Ascending aorta (tissue), 2 donors: ENCODE measurements around the gene DIRAS1. TPM values are rescaled to one million over a fixed set of nuclear protein-coding genes. Genes with fewer than 3 reads are reported as not detected.

Experiments used
- DNase-seq, 2 donors: peaks; one replicate each; pipeline ENCODE4 v3.0.0-alpha.2; 2019; ENCODE audit warnings: low spot score in 2 of 2
- H3K27ac ChIP-seq, 2 donors: fragments of 200-600 bp; sonication (generic); one replicate each; pipeline ENCODE4 v1.5.1; 2016 to 2017; ENCODE audit warnings: mild to moderate bottlenecking in 1 of 2
- H3K27me3 ChIP-seq: fragments of 200-600 bp; sonication (generic); one replicate; pipeline ENCODE4 v1.5.1; 2017
- H3K36me3 ChIP-seq, 2 donors: fragments of 200-600 bp; sonication (generic); one replicate each; pipeline ENCODE4 v1.5.1; 2016
- H3K4me1 ChIP-seq, 2 donors: fragments of 200-600 bp; sonication (generic); one replicate each; pipeline ENCODE4 v1.5.1; 2016 to 2017; ENCODE audit warnings: mild to moderate bottlenecking in 1 of 2
- H3K4me3 ChIP-seq, 2 donors: fragments of 200-600 bp; sonication (generic); one replicate each; pipeline ENCODE4 v1.5.1; 2016 to 2017; ENCODE audit warnings: mild to moderate bottlenecking in 1 of 2
- H3K9me3 ChIP-seq, 2 donors: fragments of 200-600 bp; sonication (generic); one replicate each; pipeline ENCODE4 v1.5.1; 2016
- intact Hi-C: fragments of 100-400 bp; cut with DNase I; formaldehyde crosslinking; loops from one replicate; pipeline ENCODE4 v1.15.1; 2023
- total RNA-seq: library from RNA; depleted of rRNA; stranded (reverse); fragments of >200 nt; gene quantifications from one replicate; pipeline ENCODE4 v1.1.0, GENCODE V29; 2016
- TF ChIP-seq, protein P1 (sequence below), 3 experiments: fragments of 200-600 bp in 2 of 3; fragments of 450-650 bp in 1 of 3; sonication (generic) in 2 of 3; IDR thresholded peaks; one replicate each; pipeline ENCODE4 v1.5.1; 2016 to 2019; ENCODE audit warnings: antibody characterized with exemption in 3 of 3, mild to moderate bottlenecking in 1 of 3, moderate library complexity in 1 of 3

DIRAS1 gene
- total RNA-seq, 1 donor from 2014 or later, result not detected

DNA sequence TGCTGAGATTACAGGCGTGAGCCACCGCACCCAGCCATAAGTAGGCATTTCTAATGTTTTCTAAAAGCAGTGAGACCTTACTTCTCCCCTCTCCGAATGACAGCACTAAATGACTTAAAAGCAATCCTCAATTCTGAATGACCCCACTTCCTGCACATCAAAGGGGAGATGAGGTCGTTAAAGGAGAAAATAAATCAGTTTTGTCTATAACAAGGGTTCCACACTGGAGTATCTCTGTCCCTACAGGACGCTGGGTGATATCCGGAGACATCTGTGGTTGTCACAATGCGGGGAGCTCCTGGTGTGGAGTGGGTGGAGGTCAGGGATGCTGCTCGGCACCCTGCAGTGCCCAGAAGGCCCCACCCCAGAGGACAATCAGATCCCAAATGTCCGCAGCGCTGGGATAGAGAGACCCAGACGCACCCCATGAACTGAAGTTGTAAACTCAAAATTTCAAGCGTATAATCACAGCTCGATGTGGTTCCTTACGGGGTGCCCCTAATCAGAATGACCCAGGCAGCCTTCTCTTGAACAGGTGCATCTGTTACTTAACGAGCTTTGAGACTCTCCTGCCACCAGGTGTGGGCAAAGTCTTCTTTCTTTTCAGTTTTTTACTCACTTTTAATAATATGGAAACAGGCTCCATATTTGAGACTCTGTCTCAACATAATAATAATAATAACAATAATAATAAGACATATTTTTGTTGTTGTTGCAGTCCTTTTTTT, 21.6 kb downstream of the DIRAS1 start:
- Histone ChIP-seq H3K27me3 (no peaks in the 10 kb centered on the region), H3K4me3 (no peak overlapping the region), H3K9me3 (no peaks in the 10 kb centered on the region), H3K36me3 (no peaks in the 10 kb centered on the region), H3K27ac (no peak overlapping the region), H3K4me1 (peaks cover 4 to 5% of the 10 kb centered on the region in 2 donors)
- TF ChIP-seq, protein P1, sequence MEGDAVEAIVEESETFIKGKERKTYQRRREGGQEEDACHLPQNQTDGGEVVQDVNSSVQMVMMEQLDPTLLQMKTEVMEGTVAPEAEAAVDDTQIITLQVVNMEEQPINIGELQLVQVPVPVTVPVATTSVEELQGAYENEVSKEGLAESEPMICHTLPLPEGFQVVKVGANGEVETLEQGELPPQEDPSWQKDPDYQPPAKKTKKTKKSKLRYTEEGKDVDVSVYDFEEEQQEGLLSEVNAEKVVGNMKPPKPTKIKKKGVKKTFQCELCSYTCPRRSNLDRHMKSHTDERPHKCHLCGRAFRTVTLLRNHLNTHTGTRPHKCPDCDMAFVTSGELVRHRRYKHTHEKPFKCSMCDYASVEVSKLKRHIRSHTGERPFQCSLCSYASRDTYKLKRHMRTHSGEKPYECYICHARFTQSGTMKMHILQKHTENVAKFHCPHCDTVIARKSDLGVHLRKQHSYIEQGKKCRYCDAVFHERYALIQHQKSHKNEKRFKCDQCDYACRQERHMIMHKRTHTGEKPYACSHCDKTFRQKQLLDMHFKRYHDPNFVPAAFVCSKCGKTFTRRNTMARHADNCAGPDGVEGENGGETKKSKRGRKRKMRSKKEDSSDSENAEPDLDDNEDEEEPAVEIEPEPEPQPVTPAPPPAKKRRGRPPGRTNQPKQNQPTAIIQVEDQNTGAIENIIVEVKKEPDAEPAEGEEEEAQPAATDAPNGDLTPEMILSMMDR (IDR thresholded peaks at IDR 0.05), result no peak
- intact Hi-C loops, result no loop called here
- no peak for DNase-seq

DNA sequence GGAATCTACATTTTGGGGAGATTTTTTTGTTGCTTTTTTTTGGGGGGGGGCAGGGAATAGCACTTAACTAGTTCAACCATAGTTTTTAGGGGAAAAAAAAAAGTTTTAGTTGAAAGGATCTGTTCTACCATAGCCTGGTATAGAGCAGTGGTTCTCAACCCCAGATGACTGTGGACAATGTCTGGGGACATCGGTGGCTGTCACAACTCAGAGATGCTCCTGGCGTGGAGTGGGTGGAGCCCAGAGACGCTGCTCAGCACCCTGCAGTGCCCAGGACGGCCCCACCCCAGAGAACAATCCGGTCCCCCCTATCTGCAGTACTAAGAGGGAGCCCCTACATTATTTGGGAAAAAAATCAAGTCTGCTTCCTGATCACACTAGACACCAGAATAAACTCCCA, 27.0 kb downstream of the DIRAS1 start:
- Histone ChIP-seq H3K27me3 (no peaks in the 10 kb centered on the region), H3K4me3 (no peak overlapping the region), H3K36me3 (no peaks in the 10 kb centered on the region), H3K27ac (no peak overlapping the region), H3K4me1 (no peaks in the 10 kb centered on the region), H3K9me3 (no peaks in the 10 kb centered on the region)
- TF ChIP-seq, protein P1 (IDR thresholded peaks at IDR 0.05), result no peak
- intact Hi-C loops, result no loop called here
- DNase-seq, result no peak

DNA sequence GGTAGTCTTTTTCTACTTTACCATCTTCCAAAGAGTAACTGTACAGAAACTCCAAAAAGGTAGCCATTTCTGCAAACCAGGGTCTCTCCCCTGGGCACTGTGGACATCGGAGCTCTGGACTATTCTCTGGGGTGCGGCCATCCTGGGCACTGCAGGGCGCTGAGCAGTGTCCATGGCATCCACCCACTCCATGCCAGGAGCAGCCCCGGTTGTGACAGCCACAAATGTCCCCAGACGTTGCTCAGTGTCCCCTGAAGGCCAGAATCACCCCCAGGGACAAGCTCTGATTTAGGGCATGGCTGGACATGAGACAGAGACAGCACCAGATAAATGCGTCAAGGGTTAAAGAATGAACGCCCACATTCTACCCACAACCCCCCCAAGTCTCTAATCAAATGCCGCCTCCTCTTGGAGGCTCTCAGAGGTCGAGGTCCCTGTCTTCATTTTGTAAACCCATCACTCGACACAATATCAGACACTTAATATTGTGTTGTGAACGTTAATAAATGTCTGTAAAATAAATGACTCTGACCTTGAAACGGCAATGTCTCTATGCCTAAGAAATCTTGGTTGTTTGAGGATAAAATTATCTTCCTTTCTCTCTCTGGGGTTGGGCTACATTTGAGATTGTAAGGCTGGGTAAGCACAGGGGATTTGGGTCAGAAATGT, 27.5 kb downstream of the DIRAS1 start:
- Histone ChIP-seq H3K4me3 (no peak overlapping the region), H3K36me3 (no peaks in the 10 kb centered on the region), H3K4me1 (no peaks in the 10 kb centered on the region), H3K27ac (no peak overlapping the region), H3K27me3 (no peaks in the 10 kb centered on the region), H3K9me3 (no peaks in the 10 kb centered on the region)
- TF ChIP-seq, protein P1 (IDR thresholded peaks at IDR 0.05), result no peak
- intact Hi-C loops, result no loop called here
- DNase-seq, result no peak

DNA sequence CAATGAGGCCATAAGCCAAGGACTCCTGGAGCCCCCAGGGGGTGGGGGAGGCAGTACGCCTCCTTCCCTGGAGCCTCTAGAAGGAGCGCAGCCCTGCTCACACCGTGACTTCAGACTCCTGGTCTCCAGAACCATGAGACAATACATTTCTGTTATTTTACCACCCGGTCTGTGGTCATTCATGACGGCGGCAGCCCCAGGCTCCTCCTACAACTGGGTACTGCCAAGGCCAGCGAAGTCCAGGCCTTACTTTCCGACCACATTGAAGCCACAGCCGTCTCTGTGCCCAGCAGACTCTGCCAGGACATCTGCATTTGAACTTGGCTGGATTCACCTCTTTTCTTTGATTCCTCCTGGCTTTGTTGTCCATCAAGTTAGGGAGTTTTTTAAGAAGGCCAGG, 29.2 kb downstream of the DIRAS1 start:
- no peaks in the 10 kb centered on the region for H3K27me3 ChIP-seq
- H3K36me3 ChIP-seq, result no peaks in the 10 kb centered on the region
- H3K4me3 ChIP-seq, result no peak overlapping the region
- no peak for DNase-seq
- H3K27ac ChIP-seq, result no peak overlapping the region
- H3K9me3 ChIP-seq, result no peaks in the 10 kb centered on the region
- TF ChIP-seq, protein P1 (IDR thresholded peaks at IDR 0.05), result no peak
- intact Hi-C loops, result no loop called here
- no peaks in the 10 kb centered on the region for H3K4me1 ChIP-seq

DNA sequence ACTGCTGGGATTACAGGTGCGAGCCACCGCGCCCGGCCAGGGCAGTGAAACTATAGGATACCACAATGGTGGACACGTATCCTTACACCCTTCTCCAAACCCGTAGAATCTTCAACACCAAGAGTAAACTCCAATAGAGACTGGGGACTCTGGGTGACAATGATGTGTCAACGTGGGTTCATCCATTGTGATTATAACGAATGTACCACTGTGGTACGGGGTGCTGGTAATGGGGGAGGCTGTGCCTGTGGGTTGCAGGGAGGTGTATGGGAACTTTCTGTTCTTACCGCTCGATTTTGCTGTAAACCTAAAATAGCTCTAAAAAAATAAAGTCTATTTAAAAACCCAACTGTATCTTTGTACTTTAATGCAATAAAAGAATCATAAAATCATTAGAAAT, 30.3 kb downstream of the DIRAS1 start:
- H3K9me3 ChIP-seq, result no peaks in the 10 kb centered on the region
- no peaks in the 10 kb centered on the region for H3K27me3 ChIP-seq
- H3K27ac ChIP-seq, result no peak overlapping the region
- TF ChIP-seq, protein P1 (IDR thresholded peaks at IDR 0.05), result no peak
- H3K36me3 ChIP-seq, result no peaks in the 10 kb centered on the region
- H3K4me3 ChIP-seq, result no peak overlapping the region
- no peaks in the 10 kb centered on the region for H3K4me1 ChIP-seq
- intact Hi-C loops, result no loop called here
- no peak for DNase-seq
